IPS-18a (cell line): ENCODE results near the gene BICDL1.
"Not testable (repeated sequence)": the region's sequence is repeated elsewhere in the genome, so short reads cannot be mapped to it uniquely, and the experiment has no call there.

Experiments used
- H3K27ac ChIP-seq: one replicate; pipeline ENCODE4 v1.5.1; 2013; ENCODE audit warnings: low read length
- H3K27me3 ChIP-seq: one replicate; pipeline ENCODE4 v1.6.1; 2013; ENCODE audit warnings: mild to moderate bottlenecking, low read length; ENCODE audit not compliant: control insufficient read depth, insufficient read depth
- H3K36me3 ChIP-seq: one replicate; pipeline ENCODE4 v1.6.1; 2013; ENCODE audit warnings: low read depth, low read length; ENCODE audit not compliant: control insufficient read depth
- H3K4me1 ChIP-seq: one replicate; pipeline ENCODE4 v1.6.1; 2013; ENCODE audit warnings: low read depth, low read length; ENCODE audit not compliant: control insufficient read depth
- H3K4me3 ChIP-seq: one replicate; pipeline ENCODE4 v1.5.1; 2013; ENCODE audit warnings: low read length
- H3K9ac ChIP-seq: one replicate; pipeline ENCODE4 v1.6.1; 2013; ENCODE audit warnings: mild to moderate bottlenecking, low read length, moderate library complexity
- H3K9me3 ChIP-seq: one replicate; pipeline ENCODE4 v1.6.1; 2013; ENCODE audit warnings: low read depth, low read length; ENCODE audit not compliant: control insufficient read depth

BICDL1 gene

GRCh38 chr12:120007272-120007671, 18.2 kb downstream of the BICDL1 start:
- no peak overlapping the region for H3K9ac ChIP-seq
- H3K4me3 ChIP-seq: no peak overlapping the region
- no peak overlapping the region for H3K27ac ChIP-seq
- no peaks in the 10 kb centered on the region for H3K36me3 ChIP-seq
- H3K27me3 ChIP-seq: no peaks in the 10 kb centered on the region
- H3K4me1 ChIP-seq: peaks cover 5% of the 10 kb centered on the region
- no peaks in the 10 kb centered on the region for H3K9me3 ChIP-seq

GRCh38 chr12:120010661-120011230, 21.7 kb downstream of the BICDL1 start:
- H3K9ac ChIP-seq: no peak overlapping the region
- no peak overlapping the region for H3K27ac ChIP-seq
- H3K36me3 ChIP-seq: no peaks in the 10 kb centered on the region
- H3K4me3 ChIP-seq: no peak overlapping the region
- H3K4me1 ChIP-seq: peaks cover 5% of the 10 kb centered on the region
- no peaks in the 10 kb centered on the region for H3K9me3 ChIP-seq
- H3K27me3 ChIP-seq: no peaks in the 10 kb centered on the region

GRCh38 chr12:120012067-120012621, 23.1 kb downstream of the BICDL1 start:
- Histone ChIP-seq H3K4me1 (peaks cover 2% of the 10 kb centered on the region), H3K36me3 (no peaks in the 10 kb centered on the region), H3K9ac (no peak overlapping the region), H3K27ac (no peak overlapping the region), H3K4me3 (no peak overlapping the region), H3K27me3 (no peaks in the 10 kb centered on the region), H3K9me3 (no peaks in the 10 kb centered on the region)

DNA sequence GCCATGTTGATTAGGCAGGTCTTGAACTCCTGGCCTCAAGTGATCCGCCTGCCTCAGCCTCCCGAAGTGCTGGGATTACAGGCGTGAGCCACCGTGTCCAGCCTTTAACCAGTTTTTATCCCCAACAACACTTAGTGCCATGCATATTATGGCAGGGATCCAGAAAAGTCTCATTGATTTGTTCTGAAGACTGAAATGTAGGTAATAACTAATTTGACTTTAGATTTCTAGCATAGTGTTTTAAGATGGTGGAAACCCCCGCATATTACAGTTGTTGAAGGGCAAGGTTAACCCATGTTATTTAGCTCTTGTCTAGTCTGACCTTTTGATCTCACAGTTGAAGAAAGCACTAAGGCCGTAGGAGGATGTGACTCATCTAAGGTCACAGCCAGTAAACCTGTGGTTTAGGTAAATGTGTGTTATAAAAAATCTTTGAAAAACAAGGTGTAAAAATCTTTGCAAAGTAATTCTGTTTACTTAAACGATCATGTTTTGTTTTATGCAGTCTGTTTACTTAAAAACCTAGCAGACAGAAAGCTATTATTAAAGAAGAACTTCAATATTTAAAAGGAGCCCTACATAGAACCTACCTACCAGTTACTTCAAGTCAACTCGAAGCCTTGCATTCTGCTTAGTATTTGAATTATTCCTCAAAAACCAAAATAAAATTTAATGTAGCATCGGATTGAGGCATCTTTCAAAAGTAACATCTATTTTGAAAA, 24.8 kb downstream of the BICDL1 start:
- no peaks in the 10 kb centered on the region for H3K9me3 ChIP-seq
- H3K27me3 ChIP-seq: no peaks in the 10 kb centered on the region
- H3K27ac ChIP-seq: no peak overlapping the region
- H3K9ac ChIP-seq: no peak overlapping the region
- H3K36me3 ChIP-seq: no peaks in the 10 kb centered on the region
- H3K4me1 ChIP-seq: no peaks in the 10 kb centered on the region
- H3K4me3 ChIP-seq: no peak overlapping the region

DNA sequence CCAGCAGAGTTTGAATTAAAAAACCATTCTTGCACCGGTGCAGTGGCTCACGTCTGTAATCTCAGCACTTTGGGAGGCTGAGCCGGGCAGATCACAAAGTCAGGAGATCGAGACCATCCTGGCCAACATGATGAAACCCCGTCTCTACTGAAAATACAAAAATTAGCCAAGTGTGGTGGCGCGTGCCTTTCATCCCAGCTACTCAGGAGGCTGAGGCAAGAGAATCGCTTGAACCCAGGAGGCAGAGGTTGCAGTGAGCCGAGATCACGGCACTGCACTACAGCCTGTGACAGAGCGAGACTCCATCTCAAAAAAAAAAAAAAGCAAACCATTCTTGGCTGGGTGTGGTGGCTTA, 25.3 kb downstream of the BICDL1 start:
- not testable (repeated sequence) for H3K9me3 ChIP-seq, H3K4me3 ChIP-seq, H3K36me3 ChIP-seq, H3K4me1 ChIP-seq, H3K27me3 ChIP-seq, H3K9ac ChIP-seq, H3K27ac ChIP-seq

DNA sequence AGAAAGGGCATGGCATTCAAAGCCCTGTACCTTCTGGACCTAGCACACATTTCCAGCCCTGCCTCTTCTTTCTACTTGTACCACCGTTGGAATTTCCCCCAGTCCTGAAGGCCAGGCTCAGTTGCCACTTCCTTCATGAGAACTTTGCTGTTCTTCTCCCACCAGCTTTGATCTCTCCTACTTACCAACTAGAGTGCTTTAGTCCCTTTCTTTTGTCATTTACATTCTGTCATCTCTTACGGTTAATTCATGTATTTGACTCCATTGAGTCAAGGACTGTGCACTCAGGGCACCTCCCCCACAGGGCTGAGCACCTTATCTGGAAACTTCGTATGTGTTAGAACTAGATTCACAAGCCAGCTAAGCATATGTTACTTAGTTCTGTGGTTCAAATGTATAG, 26.3 kb downstream of the BICDL1 start:
- H3K27ac ChIP-seq: no peak overlapping the region
- no peaks in the 10 kb centered on the region for H3K9me3 ChIP-seq
- no peaks in the 10 kb centered on the region for H3K27me3 ChIP-seq
- no peak overlapping the region for H3K4me3 ChIP-seq
- H3K36me3 ChIP-seq: no peaks in the 10 kb centered on the region
- H3K4me1 ChIP-seq: no peaks in the 10 kb centered on the region
- H3K9ac ChIP-seq: no peak overlapping the region

DNA sequence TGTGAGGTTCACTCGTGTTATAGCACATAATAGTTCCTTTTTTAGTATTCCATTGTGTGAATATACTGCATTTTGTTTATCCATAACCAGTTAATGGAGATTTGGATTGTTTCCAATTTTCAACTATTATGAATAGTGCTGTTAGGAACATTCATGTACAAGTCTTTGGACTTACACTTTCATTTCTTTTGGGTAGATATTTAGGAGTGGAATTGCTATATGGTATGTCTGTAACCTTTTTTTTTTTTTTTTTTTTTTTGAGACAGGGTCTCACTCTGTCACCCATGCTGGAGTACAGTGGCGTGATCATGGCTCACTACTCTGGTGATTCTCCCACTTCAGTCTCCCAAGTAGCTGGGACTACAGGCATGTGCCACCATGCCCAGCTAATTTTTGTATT, 27.2 kb downstream of the BICDL1 start:
- H3K36me3 ChIP-seq, H3K9me3 ChIP-seq, H3K4me1 ChIP-seq, H3K9ac ChIP-seq, H3K27ac ChIP-seq, H3K27me3 ChIP-seq, H3K4me3 ChIP-seq: not testable (repeated sequence)

GRCh38 chr12:120019197-120019596, 30.2 kb downstream of the BICDL1 start:
- Histone ChIP-seq H3K9ac (no peak overlapping the region), H3K36me3 (no peaks in the 10 kb centered on the region), H3K27me3 (no peaks in the 10 kb centered on the region), H3K4me3 (no peak overlapping the region), H3K4me1 (no peaks in the 10 kb centered on the region), H3K27ac (no peak overlapping the region), H3K9me3 (no peaks in the 10 kb centered on the region)

GRCh38 chr12:120019938-120020337, 30.9 kb downstream of the BICDL1 start:
- Histone ChIP-seq H3K27ac (no peak overlapping the region), H3K9me3 (no peaks in the 10 kb centered on the region), H3K27me3 (no peaks in the 10 kb centered on the region), H3K4me1 (no peaks in the 10 kb centered on the region), H3K9ac (no peak overlapping the region), H3K4me3 (no peak overlapping the region), H3K36me3 (no peaks in the 10 kb centered on the region)

DNA sequence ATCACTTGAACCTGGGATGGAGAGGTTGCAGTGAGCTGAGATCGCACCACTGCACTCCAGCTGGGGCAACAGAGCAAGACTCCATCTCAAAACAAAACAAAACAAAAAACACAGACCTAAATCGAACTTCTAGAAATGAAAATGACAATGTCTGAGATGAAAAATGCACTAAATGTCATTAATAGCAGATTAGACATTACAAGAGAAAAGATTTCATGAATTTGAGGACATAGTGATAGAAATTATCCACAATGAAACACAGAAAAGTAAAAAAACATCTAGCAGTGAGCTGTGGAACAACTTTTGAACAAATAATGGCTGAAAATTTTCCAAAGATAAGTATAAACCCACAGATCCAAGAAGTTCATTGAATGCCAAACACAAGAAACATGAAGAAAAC, 35.2 kb downstream of the BICDL1 start:
- Histone ChIP-seq H3K27me3 (no peaks in the 10 kb centered on the region), H3K9ac (no peak overlapping the region), H3K4me3 (no peak overlapping the region), H3K27ac (no peak overlapping the region), H3K9me3 (no peaks in the 10 kb centered on the region), H3K36me3 (no peaks in the 10 kb centered on the region), H3K4me1 (no peaks in the 10 kb centered on the region)

GRCh38 chr12:120025640-120026039, 36.6 kb downstream of the BICDL1 start:
- Histone ChIP-seq H3K9me3 (no peaks in the 10 kb centered on the region), H3K27me3 (no peaks in the 10 kb centered on the region), H3K4me3 (no peak overlapping the region), H3K27ac (no peak overlapping the region), H3K4me1 (no peaks in the 10 kb centered on the region), H3K36me3 (no peaks in the 10 kb centered on the region), H3K9ac (no peak overlapping the region)

- H3K9ac ChIP-seq: no peak overlapping the region
- H3K27ac ChIP-seq: no peak overlapping the region
- no peak overlapping the region for H3K4me3 ChIP-seq
- H3K4me1 ChIP-seq: no peaks in the 10 kb centered on the region
- no peaks in the 10 kb centered on the region for H3K9me3 ChIP-seq
- no peaks in the 10 kb centered on the region for H3K27me3 ChIP-seq
- no peaks in the 10 kb centered on the region for H3K36me3 ChIP-seq
Observed at GRCh38 chr12:120032242-120032641, 43.2 kb downstream of the BICDL1 start.
